ENCODE data around the gene SESN3.

DNA sequence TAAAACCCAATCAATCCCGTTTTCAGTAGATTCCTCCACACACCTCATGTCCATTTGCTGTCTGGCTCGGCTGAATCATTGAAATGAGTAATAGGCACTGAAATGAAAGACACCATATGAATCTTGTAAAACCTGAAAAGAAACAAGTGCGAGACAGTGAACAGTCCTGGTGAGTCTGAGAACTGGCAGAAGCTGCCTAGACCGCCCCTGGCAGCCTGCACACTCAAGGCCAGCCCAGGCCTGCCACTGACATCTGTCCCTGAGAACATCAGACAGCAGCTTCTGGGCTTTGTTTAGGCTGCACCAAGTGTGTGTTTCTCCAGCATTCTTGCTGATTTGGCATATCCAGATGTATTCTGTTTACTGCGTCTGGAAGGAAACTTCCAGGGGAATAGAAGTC, 96.5 kb downstream of the SESN3 start:
- TF ChIP-seq EP300 (IDR thresholded peaks at IDR 0.05; ENCODE audit: borderline replicate concordance) (no peak), YY1 (IDR thresholded peaks at IDR 0.05; ENCODE audit: low read depth) (no peak), CEBPB (IDR thresholded peaks at IDR 0.05) (no peak), RAD21 (IDR thresholded peaks at IDR 0.05; ENCODE audit: low read depth) (no peak), TAF1 (IDR thresholded peaks at IDR 0.05; ENCODE audit: low read depth) (no peak), NFIC (IDR thresholded peaks at IDR 0.05) (no peak), TCF12 (IDR thresholded peaks at IDR 0.05; ENCODE audit: low read depth) (no peak), CREB1 (IDR thresholded peaks at IDR 0.05; ENCODE audit: low read depth) (no peak)
- TF ChIP-seq, protein P1, sequence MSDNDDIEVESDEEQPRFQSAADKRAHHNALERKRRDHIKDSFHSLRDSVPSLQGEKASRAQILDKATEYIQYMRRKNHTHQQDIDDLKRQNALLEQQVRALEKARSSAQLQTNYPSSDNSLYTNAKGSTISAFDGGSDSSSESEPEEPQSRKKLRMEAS (IDR thresholded peaks at IDR 0.05): no peak
- TF ChIP-seq, protein P2, sequence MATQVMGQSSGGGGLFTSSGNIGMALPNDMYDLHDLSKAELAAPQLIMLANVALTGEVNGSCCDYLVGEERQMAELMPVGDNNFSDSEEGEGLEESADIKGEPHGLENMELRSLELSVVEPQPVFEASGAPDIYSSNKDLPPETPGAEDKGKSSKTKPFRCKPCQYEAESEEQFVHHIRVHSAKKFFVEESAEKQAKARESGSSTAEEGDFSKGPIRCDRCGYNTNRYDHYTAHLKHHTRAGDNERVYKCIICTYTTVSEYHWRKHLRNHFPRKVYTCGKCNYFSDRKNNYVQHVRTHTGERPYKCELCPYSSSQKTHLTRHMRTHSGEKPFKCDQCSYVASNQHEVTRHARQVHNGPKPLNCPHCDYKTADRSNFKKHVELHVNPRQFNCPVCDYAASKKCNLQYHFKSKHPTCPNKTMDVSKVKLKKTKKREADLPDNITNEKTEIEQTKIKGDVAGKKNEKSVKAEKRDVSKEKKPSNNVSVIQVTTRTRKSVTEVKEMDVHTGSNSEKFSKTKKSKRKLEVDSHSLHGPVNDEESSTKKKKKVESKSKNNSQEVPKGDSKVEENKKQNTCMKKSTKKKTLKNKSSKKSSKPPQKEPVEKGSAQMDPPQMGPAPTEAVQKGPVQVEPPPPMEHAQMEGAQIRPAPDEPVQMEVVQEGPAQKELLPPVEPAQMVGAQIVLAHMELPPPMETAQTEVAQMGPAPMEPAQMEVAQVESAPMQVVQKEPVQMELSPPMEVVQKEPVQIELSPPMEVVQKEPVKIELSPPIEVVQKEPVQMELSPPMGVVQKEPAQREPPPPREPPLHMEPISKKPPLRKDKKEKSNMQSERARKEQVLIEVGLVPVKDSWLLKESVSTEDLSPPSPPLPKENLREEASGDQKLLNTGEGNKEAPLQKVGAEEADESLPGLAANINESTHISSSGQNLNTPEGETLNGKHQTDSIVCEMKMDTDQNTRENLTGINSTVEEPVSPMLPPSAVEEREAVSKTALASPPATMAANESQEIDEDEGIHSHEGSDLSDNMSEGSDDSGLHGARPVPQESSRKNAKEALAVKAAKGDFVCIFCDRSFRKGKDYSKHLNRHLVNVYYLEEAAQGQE (IDR thresholded peaks at IDR 0.05; ENCODE audit: low read depth): no peak

All from Ishikawa (cell line).